NCI-H1436 (cell line): Measurements from ENCODE around the gene TAPT1.

Experiments
- DNase-seq: peaks from one replicate; lab custom pipeline; 2025; lab: John Stamatoyannopoulos, UW

Gene TAPT1

DNA sequence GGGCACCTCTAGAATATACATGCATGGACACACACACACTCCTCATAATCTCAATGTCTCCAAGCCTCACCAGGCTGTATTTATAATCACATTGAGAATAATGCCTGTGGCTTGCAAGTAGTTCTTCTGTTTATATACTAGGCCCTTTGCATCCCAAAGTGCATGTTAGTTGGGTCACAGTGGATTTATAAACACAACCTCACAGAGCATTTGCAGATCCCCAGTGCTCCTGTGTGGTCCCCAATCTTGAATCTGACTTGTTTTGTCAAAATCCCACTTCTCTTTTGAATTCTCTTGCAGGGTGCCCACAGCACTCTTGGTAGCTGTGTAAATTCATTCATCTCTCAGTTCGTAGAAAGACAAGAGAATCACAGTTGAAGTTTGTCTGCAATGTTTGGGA, 92.9 kb downstream of the TAPT1 start:
- no peak for DNase-seq

- no peak for DNase-seq
Measured at GRCh38 chr4:16131293-16131692, 95.0 kb downstream of the TAPT1 start.

DNA sequence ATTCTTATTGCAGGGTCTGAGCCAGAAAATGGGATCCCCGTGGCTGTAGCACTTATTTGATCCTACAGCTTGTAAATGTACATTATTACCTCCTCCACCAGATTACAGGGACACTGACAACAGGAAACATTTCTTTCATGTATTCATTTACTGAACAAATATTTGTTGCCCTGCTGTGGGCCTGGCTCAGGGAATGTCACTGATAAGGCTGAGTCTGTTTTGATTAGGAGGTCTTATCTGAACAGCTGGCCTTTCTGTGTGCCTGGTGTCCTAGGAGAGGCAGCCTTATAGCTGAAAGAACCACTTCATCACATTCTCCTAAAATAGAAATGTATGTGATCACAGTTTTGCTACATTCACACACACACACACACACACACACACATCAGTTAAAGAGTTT, 96.9 kb downstream of the TAPT1 start:
- no peak for DNase-seq

DNA sequence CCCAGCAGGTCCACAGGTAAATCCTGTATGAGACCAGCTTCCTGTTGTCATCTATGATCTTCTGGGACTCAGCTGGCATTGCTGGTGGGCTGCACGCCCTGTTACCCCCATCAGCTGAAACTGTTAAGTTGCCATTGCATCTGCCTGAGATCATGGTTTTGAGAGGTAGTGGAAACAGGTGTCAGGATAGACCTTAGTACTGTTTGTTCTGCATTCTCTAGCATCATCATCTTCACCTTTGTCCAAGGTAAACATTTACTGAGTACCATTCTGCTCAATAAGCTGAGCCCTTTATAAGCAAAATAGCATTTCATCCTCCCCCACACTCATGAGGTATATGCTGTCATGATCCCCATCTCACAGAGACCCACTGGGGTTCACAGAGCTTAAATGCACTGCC, 99.6 kb downstream of the TAPT1 start:
- DNase-seq: no peak

DNA sequence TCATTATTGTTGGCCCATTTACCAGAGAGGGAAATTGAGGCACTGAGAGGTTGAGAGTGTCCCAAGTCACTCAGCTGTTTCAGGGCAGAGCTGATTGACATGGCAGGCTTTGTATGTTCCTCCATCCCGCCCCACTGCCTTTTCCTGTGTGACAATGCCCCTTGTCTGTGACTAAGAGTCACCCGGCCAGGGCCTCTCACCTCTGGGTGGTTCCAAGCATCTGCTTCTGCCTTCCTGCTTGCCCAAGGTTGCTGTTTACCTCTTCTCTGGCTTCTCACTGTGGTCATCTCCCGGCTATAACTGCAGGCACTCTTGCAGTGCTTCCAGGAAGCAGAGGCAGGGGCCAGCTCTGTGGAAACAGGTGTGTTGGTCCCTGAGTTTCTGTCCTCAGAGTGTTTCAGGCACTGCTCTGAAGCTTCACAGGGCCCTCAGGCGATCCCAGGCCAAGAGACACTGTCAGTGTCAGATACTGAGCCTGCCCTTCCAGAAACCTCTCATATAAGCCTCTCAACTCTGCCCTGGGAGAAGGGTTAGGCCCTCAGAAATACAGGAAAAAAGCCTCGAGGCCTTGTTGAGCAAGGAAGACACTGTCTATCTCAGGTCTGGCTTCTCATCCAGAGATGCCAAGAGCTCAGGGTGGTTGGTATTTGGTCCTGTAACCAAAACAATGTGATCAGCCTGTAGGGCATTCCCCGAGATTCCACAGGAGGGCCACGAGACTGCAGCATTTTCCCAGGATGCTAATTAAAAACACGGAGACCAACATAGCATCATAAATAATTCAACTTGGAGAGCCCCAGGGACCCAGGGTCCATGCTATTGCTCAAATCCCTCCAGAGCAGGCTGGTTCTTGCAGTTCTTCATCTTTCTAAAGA, 100.5 kb downstream of the TAPT1 start:
- DNase-seq: no peak

- no peak for DNase-seq
Measured at GRCh38 chr4:16124232-16124631, 102.0 kb downstream of the TAPT1 start.

GRCh38 chr4:16123356-16124084, 102.8 kb downstream of the TAPT1 start:
- DNase-seq: peak; percentile 75

GRCh38 chr4:16122784-16123183, 103.5 kb downstream of the TAPT1 start:
- DNase-seq: no peak

DNA sequence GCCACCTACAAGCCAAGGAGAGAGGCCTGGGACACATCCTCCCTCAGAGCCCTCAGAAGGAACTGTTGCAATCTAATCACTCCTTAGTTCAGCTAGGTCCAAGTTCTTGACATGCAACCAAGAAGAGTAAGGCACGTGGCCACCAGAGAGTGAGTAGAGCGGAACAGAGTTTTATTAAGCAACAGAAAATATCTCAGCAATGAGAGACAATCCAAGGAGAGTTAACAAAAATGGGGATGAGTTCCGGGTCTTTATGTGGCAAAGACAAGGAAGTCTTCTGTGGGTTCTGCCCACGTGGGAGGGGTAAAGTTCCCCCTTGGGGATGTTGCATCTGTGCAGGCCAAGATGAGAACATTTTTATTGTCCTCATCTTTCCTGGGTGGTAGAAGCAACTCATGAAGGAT, 104.0 kb downstream of the TAPT1 start:
- no peak for DNase-seq

- DNase-seq: no peak
Measured at GRCh38 chr4:16120720-16121119, 105.6 kb downstream of the TAPT1 start.

GRCh38 chr4:16119981-16120380, 106.3 kb downstream of the TAPT1 start:
- DNase-seq: no peak

DNA sequence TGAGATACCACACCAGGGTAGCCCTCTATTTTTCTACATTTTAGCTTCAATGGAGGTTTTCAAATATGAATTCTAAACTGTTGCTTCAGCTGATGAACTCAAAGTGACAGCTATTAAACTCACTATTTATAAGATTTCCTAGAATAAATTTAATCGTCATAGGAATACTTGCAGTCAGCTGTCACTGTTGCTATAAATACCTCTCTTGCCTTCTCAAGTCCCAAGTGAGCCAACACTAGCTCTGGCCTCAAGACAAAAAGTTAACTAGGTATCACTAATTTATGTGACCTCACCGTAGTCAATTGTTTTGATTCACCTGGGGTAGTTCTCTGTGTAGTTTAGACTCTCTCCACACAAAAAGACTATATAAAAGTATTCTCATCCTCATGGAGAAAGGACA, 108.2 kb downstream of the TAPT1 start:
- no peak for DNase-seq

DNA sequence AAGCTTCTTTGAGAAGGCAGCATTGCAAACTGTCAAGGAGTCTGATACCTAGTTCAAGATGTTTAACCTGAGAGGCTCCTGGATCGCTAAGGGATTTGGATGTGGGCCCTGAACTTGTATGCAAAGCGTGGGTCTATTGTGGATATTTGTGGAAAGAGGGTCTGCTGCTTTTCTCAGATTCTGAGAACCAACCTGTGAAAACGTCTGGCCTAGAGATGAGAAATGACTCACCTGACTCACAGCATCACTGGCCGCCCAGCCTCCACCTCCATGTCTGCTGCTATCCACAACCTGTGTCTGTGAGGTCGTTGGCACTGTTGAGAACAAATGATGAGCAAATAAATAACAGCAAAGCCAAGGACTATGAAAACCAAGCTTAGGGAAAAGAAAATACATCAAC, 109.1 kb downstream of the TAPT1 start:
- DNase-seq: no peak

- no peak for DNase-seq
Measured at GRCh38 chr4:16116493-16116990, 109.7 kb downstream of the TAPT1 start.

- no peak for DNase-seq
Measured at GRCh38 chr4:16116019-16116418, 110.3 kb downstream of the TAPT1 start.

- no peak for DNase-seq
Measured at GRCh38 chr4:16114546-16114945, 111.7 kb downstream of the TAPT1 start.

GRCh38 chr4:16113741-16114140, 112.5 kb downstream of the TAPT1 start:
- DNase-seq: no peak

GRCh38 chr4:16111533-16111932, 114.7 kb downstream of the TAPT1 start:
- DNase-seq: no peak

- no peak for DNase-seq
Measured at GRCh38 chr4:16110661-16111290, 115.5 kb downstream of the TAPT1 start.
